A549 (cell line): Measurements from ENCODE around the gene TSPAN3. TPM values are rescaled to one million over a fixed set of nuclear protein-coding genes. Genes with fewer than 3 reads are reported as not detected.

Experiments
- ATAC-seq, 2 experiments: fragments of 200-7000 bp in 1 of 2; fragments of >200 bp in 1 of 2; cut with Nextera tagmentation in 1 of 2; cut with Tn5 transposase in 1 of 2; 3 replicates each; pipeline versions ENCODE4 v1.8.0 to v1.9.1; 2018 to 2020; ENCODE audit warnings: mild to moderate bottlenecking in 1 of 2, moderate library complexity in 1 of 2
- CTCF ChIA-PET: fragments of 300-600 bp; sonication (Branson Sonifier 250); formaldehyde crosslinking; extraction: SDS; loops from one replicate; lab custom pipeline; 2021; ENCODE audit warnings: antibody characterized with exemption, inconsistent platforms; lab: Yijun Ruan, JAX
- POLR2A ChIA-PET: fragments of 350-600 bp; formaldehyde crosslinking; extraction: SDS; loops from one replicate; lab custom pipeline; 2021; ENCODE audit warnings: antibody characterized with exemption, inconsistent platforms; lab: Yijun Ruan, JAX
- DNase-seq, 2 experiments: peaks; one replicate each; pipeline versions ENCODE4 v3.0.0 to v3.0.0-alpha.2; 2011 to 2016; ENCODE audit warnings: low read depth in 1 of 2, low spot score in 1 of 2
- FAIRE-seq: peaks from 2 replicates; lab custom pipeline; 2011; peaks lifted over from hg19 to GRCh38; lab: Jason Lieb, UNC
- H3K27ac ChIP-seq, 2 experiments: fragments of >200 bp; sonication (Bioruptor Twin); formaldehyde crosslinking; 3 replicates each; pipeline ENCODE4 v1.5.1; 2016 to 2017
- H3K4me1 ChIP-seq: fragments of >200 bp; sonication (Bioruptor Twin); formaldehyde crosslinking; 3 replicates; pipeline ENCODE4 v1.6.1; 2016
- H3K4me2 ChIP-seq: fragments of >200 bp; sonication (Bioruptor Twin); formaldehyde crosslinking; 3 replicates; pipeline ENCODE4 v1.6.1; 2016
- H3K4me3 ChIP-seq: fragments of >200 bp; sonication (Bioruptor Twin); formaldehyde crosslinking; 3 replicates; pipeline ENCODE4 v1.5.1; 2016
- H3K9me3 ChIP-seq: fragments of >200 bp; sonication (Bioruptor Twin); formaldehyde crosslinking; 3 replicates; pipeline ENCODE4 v1.6.1; 2016
- NR3C1 ChIP-seq: fragments of >200 bp; sonication (Bioruptor Twin); formaldehyde crosslinking; IDR thresholded peaks from 3 replicates; pipeline ENCODE4 v1.6.1; 2017
- USF2 ChIP-seq: fragments of 450-650 bp; IDR thresholded peaks from 2 replicates; pipeline ENCODE4 v1.6.1; 2014; ENCODE audit warnings: antibody characterized with exemption
- WGBS: methylation state at CpG from one replicate; pipeline ENCODE4 v1.1.6; 2017; ENCODE audit errors: missing lambda C conversion rate; 5-methylcytosine and 5-hydroxymethylcytosine counted together
- polyA plus RNA-seq, 4 experiments: library from polyadenylated mRNA; depleted of rRNA in 3 of 4; stranded (reverse); fragments of >200 nt; fragmentation: RNase III in 1 of 4; extraction: RNeasy Plus Mini Kit Qiagen cat#74134 plus additional on column Dnase treatment in 1 of 4; gene quantifications; 2 replicates in 3 of 4; 3 replicates in 1 of 4; pipeline ENCODE4 v1.2.3, GENCODE V29; 2011 to 2017

Gene TSPAN3
- polyA plus RNA-seq, 2 of the 4 experiments (the other 2 are of a cell fraction), result 362 to 636 TPM

- DNase-seq, result no peak
- no peak for FAIRE-seq
- TF ChIP-seq NR3C1 (no peak), USF2 (0 out of 2 replicates have a peak, but pooled peaks have one; percentile 29)
- ATAC-seq, result no peak
- H3K9me3 ChIP-seq, result no peaks in the 10 kb centered on the region
- H3K4me1 ChIP-seq, result peaks cover 15% of the 10 kb centered on the region
- CTCF ChIA-PET, result interaction anchor here (0.9 kb wide), 1 partner anchor 32 kb away, joined by 3 read pairs; no protein-coding TSS in a partner anchor
- H3K4me2 ChIP-seq, result no peak overlapping the region
- 78% methylated on average over 9 of the region's 9 CpGs for WGBS
- H3K27ac ChIP-seq, result no peak overlapping the region
- POLR2A ChIA-PET, result no interaction called here
- no peak overlapping the region for H3K4me3 ChIP-seq
These were observed 78.9 kb downstream of the TSPAN3 start for GRCh38 chr15:76991741-76992645.

Other genes starting within 250 kb of the TSPAN3 start
- 4.9 and 7.6 TPM in 2 replicates for gene SCAPER, start 165.8 kb downstream of the TSPAN3 start, polyA plus RNA-seq (2011; rRNA removed)
- gene SCAPER, start 165.8 kb downstream of the TSPAN3 start, polyA plus RNA-seq (2017; fragmentation: RNase III; extraction: RNeasy Plus Mini Kit Qiagen cat#74134 plus additional on column Dnase treatment), result 4.0 to 5.7 TPM (median 5.5 TPM) in 3 replicates
- gene RCN2, start 139.4 kb downstream of the TSPAN3 start, polyA plus RNA-seq (2011; rRNA removed), result 102 and 152 TPM in 2 replicates
- 78.6 to 81.3 TPM (median 81.1 TPM) in 3 replicates for gene RCN2, start 139.4 kb downstream of the TSPAN3 start, polyA plus RNA-seq (2017; fragmentation: RNase III; extraction: RNeasy Plus Mini Kit Qiagen cat#74134 plus additional on column Dnase treatment)
- not detected in 2 replicates for gene PSTPIP1, start 76.0 kb downstream of the TSPAN3 start, polyA plus RNA-seq (2011; rRNA removed)
- not detected in 3 replicates for gene PSTPIP1, start 76.0 kb downstream of the TSPAN3 start, polyA plus RNA-seq (2017; fragmentation: RNase III; extraction: RNeasy Plus Mini Kit Qiagen cat#74134 plus additional on column Dnase treatment)